HEK293 (cell line): ENCODE results near the gene CC2D1A.

Source experiments
- ATF2 ChIP-seq: fragments of 450-650 bp; formaldehyde crosslinking; IDR thresholded peaks from 2 replicates; pipeline ENCODE4 v1.5.1; 2016; ENCODE audit warnings: missing biosample characterization, missing genetic modification characterization, low read depth
- GLIS1 ChIP-seq: fragments of 450-650 bp; formaldehyde crosslinking; IDR thresholded peaks from 2 replicates; pipeline ENCODE4 v1.5.1; 2016; ENCODE audit warnings: missing biosample characterization, missing genetic modification characterization
- HIC1 ChIP-seq: fragments of 450-650 bp; formaldehyde crosslinking; IDR thresholded peaks from 2 replicates; pipeline ENCODE4 v1.5.1; 2016; ENCODE audit warnings: missing biosample characterization, missing genetic modification characterization
- KLF7 ChIP-seq: fragments of 450-650 bp; formaldehyde crosslinking; IDR thresholded peaks from 2 replicates; pipeline ENCODE4 v1.5.1; 2016; ENCODE audit warnings: missing biosample characterization, missing genetic modification characterization, borderline replicate concordance
- MEIS1 ChIP-seq: sonication (generic); formaldehyde crosslinking; IDR thresholded peaks from 2 replicates; pipeline ENCODE4 v1.8.1; 2022; ENCODE audit warnings: missing genetic modification reagents, mild to moderate bottlenecking, borderline replicate concordance
- SP2 ChIP-seq: fragments of 450-650 bp; formaldehyde crosslinking; IDR thresholded peaks from 2 replicates; pipeline ENCODE4 v1.5.1; 2016; ENCODE audit warnings: missing biosample characterization, missing genetic modification characterization
- TCF7L2 ChIP-seq: IDR thresholded peaks from 2 replicates; pipeline ENCODE4 v1.6.1; 2011; ENCODE audit warnings: low read depth, mild to moderate bottlenecking, inconsistent platforms, low read length, moderate library complexity, borderline replicate concordance
- TSHZ1 ChIP-seq: fragments of 450-650 bp; formaldehyde crosslinking; IDR thresholded peaks from 2 replicates; pipeline ENCODE4 v1.5.1; 2016; ENCODE audit warnings: missing biosample characterization, missing genetic modification characterization, borderline replicate concordance
- ZBTB1 ChIP-seq: fragments of 450-650 bp; formaldehyde crosslinking; IDR thresholded peaks from 2 replicates; pipeline ENCODE4 v1.5.1; 2016; ENCODE audit warnings: missing biosample characterization, missing genetic modification characterization
- ZBTB21 ChIP-seq: fragments of 450-650 bp; formaldehyde crosslinking; IDR thresholded peaks from 2 replicates; pipeline ENCODE4 v1.5.1; 2017; ENCODE audit warnings: missing biosample characterization, missing genetic modification characterization
- ZBTB7A ChIP-seq: fragments of 450-650 bp; formaldehyde crosslinking; IDR thresholded peaks from 2 replicates; pipeline ENCODE4 v1.5.1; 2016; ENCODE audit warnings: low read depth, missing biosample characterization, missing genetic modification characterization
- ZFHX2 ChIP-seq: fragments of 450-650 bp; formaldehyde crosslinking; conservative IDR thresholded peaks from 2 replicates; pipeline ENCODE4 v1.5.1; 2016; ENCODE audit warnings: missing biosample characterization, missing genetic modification characterization
- ZIC2 ChIP-seq: fragments of 450-650 bp; formaldehyde crosslinking; IDR thresholded peaks from 2 replicates; pipeline ENCODE4 v1.5.1; 2016; ENCODE audit warnings: missing biosample characterization, missing genetic modification characterization
- ZNF10 ChIP-seq: fragments of 450-650 bp; formaldehyde crosslinking; IDR thresholded peaks from 2 replicates; pipeline ENCODE4 v1.5.1; 2017; ENCODE audit warnings: missing biosample characterization, missing genetic modification characterization
- ZNF16 ChIP-seq: fragments of 450-650 bp; formaldehyde crosslinking; IDR thresholded peaks from 2 replicates; pipeline ENCODE4 v1.5.1; 2016; ENCODE audit warnings: low read depth, missing biosample characterization, missing genetic modification characterization
- ZNF202 ChIP-seq: fragments of 450-650 bp; formaldehyde crosslinking; IDR thresholded peaks from 2 replicates; pipeline ENCODE4 v1.5.1; 2016; ENCODE audit warnings: missing biosample characterization, missing genetic modification characterization, borderline replicate concordance
- ZNF324 ChIP-seq: fragments of 450-650 bp; formaldehyde crosslinking; IDR thresholded peaks from 2 replicates; pipeline ENCODE4 v1.5.1; 2016; ENCODE audit warnings: missing biosample characterization, missing genetic modification characterization
- ZNF366 ChIP-seq: fragments of 450-650 bp; formaldehyde crosslinking; conservative IDR thresholded peaks from 2 replicates; pipeline ENCODE4 v1.5.1; 2016; ENCODE audit warnings: missing biosample characterization, missing genetic modification characterization
- ZNF433 ChIP-seq: fragments of 450-650 bp; formaldehyde crosslinking; IDR thresholded peaks from 2 replicates; pipeline ENCODE4 v1.5.1; 2016; ENCODE audit warnings: missing biosample characterization, missing genetic modification characterization, low read depth
- ZNF449 ChIP-seq: fragments of 450-650 bp; formaldehyde crosslinking; IDR thresholded peaks from 2 replicates; pipeline ENCODE4 v1.5.1; 2017; ENCODE audit warnings: missing biosample characterization, mild to moderate bottlenecking, missing genetic modification characterization, moderate library complexity
- ZNF626 ChIP-seq: fragments of 450-650 bp; sonication (Bioruptor Pico); formaldehyde crosslinking; IDR thresholded peaks from 2 replicates; pipeline ENCODE4 v1.5.1; 2018; ENCODE audit warnings: missing biosample characterization, missing genetic modification characterization, inconsistent platforms
- ZNF639 ChIP-seq: fragments of 450-650 bp; formaldehyde crosslinking; IDR thresholded peaks from 2 replicates; pipeline ENCODE4 v1.5.1; 2016; ENCODE audit warnings: missing biosample characterization, missing genetic modification characterization
- ZNF747 ChIP-seq: fragments of 450-650 bp; formaldehyde crosslinking; IDR thresholded peaks from 2 replicates; pipeline ENCODE4 v1.5.1; 2016; ENCODE audit warnings: missing biosample characterization, missing genetic modification characterization
- ZNF792 ChIP-seq: fragments of 450-650 bp; formaldehyde crosslinking; IDR thresholded peaks from 2 replicates; pipeline ENCODE4 v1.5.1; 2016; ENCODE audit warnings: missing biosample characterization, missing genetic modification characterization
- ZNF843 ChIP-seq: fragments of 450-650 bp; formaldehyde crosslinking; IDR thresholded peaks from 2 replicates; pipeline ENCODE4 v1.5.1; 2016; ENCODE audit warnings: missing biosample characterization, missing genetic modification characterization
- ZSCAN4 ChIP-seq: fragments of 450-650 bp; formaldehyde crosslinking; IDR thresholded peaks from 2 replicates; pipeline ENCODE4 v1.5.1; 2017; ENCODE audit warnings: missing biosample characterization, missing genetic modification characterization
- ZXDB ChIP-seq: fragments of 450-650 bp; formaldehyde crosslinking; IDR thresholded peaks from 2 replicates; pipeline ENCODE4 v1.5.1; 2016; ENCODE audit warnings: missing biosample characterization, missing genetic modification characterization

Gene CC2D1A

GRCh38 chr19:13880059-13881043 lies 25.6 kb upstream of the CC2D1A start (continued):
- peak; percentile 51; the same call in 1 of the 2 replicates for TF ChIP-seq ZNF639 (tag by site-specific recombination)
- no peak for TF ChIP-seq TCF7L2
- peak; percentile 69 for TF ChIP-seq ZIC2 (tag by site-specific recombination)
- peak; percentile 85; the same call in 1 of the 2 replicates for TF ChIP-seq ZNF324 (tag by site-specific recombination)
- TF ChIP-seq ZXDB: peak; percentile 77
- TF ChIP-seq ATF2 (tag by site-specific recombination): 0 out of 2 replicates have a peak, but pooled peaks have one; percentile 25
- TF ChIP-seq ZBTB7A (tag by site-specific recombination): peak; percentile 89
- peak; percentile 44; the same call in 1 of the 2 replicates for TF ChIP-seq ZNF10
- no peak for TF ChIP-seq MEIS1 (CRISPR knock-in tag)
- 0 out of 2 replicates have a peak, but pooled peaks have one; percentile 22 for TF ChIP-seq ZNF366 (tag by site-specific recombination)
- no peak for TF ChIP-seq ZNF433
- TF ChIP-seq ZNF747 (tag by site-specific recombination): no peak
- peak; percentile 29; the same call in 1 of the 2 replicates for TF ChIP-seq ZNF843
- TF ChIP-seq ZNF626: no peak
- TF ChIP-seq ZNF449 (tag by site-specific recombination): peak; percentile 33; the same call in 1 of the 2 replicates
- TF ChIP-seq ZNF792 (tag by site-specific recombination): no peak
- TF ChIP-seq TSHZ1 (tag by site-specific recombination): peak; percentile 35; the same call in 1 of the 2 replicates
- no peak for TF ChIP-seq KLF7 (tag by site-specific recombination)
- TF ChIP-seq GLIS1 (tag by site-specific recombination): peak; percentile 80
- TF ChIP-seq HIC1 (tag by site-specific recombination): peak; percentile 96
- no peak for TF ChIP-seq ZSCAN4 (tag by site-specific recombination)
- no peak for TF ChIP-seq ZNF16 (tag by site-specific recombination)
- TF ChIP-seq ZBTB21 (tag by site-specific recombination): peak; percentile 69
- TF ChIP-seq ZNF202 (tag by site-specific recombination): no peak
- TF ChIP-seq ZFHX2 (tag by site-specific recombination): peak; percentile 73
- no peak for TF ChIP-seq ZBTB1 (tag by site-specific recombination)
- peak; percentile 23; the same call in 1 of the 2 replicates for TF ChIP-seq SP2 (tag by site-specific recombination)
